GM12873 (cell line): ENCODE measurements around the gene TRIM7.

ENCODE experiments used
- CTCF ChIP-seq: IDR thresholded peaks from 2 replicates; pipeline ENCODE4 v1.5.1; 2012; ENCODE audit warnings: low read depth, mild to moderate bottlenecking, moderate library complexity, low read length, control low read depth; ENCODE audit not compliant: insufficient read depth; ENCODE audit errors: missing control alignments

The TRIM7 gene

GRCh38 chr5:181242031-181242451, 37.0 kb upstream of the TRIM7 start:
- no peak for TF ChIP-seq CTCF

- no peak for TF ChIP-seq CTCF
Measured at GRCh38 chr5:181241393-181241975, 36.5 kb upstream of the TRIM7 start.

GRCh38 chr5:181239062-181239663, 34.2 kb upstream of the TRIM7 start:
- no peak for TF ChIP-seq CTCF

GRCh38 chr5:181237729-181238385, 32.9 kb upstream of the TRIM7 start:
- TF ChIP-seq CTCF, result no peak

- no peak for TF ChIP-seq CTCF
Measured at GRCh38 chr5:181236954-181237641, 32.1 kb upstream of the TRIM7 start.

GRCh38 chr5:181236471-181236870, 31.5 kb upstream of the TRIM7 start:
- no peak for TF ChIP-seq CTCF
